Coronary artery (tissue), 2 donors: ENCODE data around the gene F2R.

Experiments
- DNase-seq: peaks from one replicate; pipeline ENCODE4 v3.0.0-alpha.2; 2017; ENCODE audit warnings: low spot score
- H3K27ac ChIP-seq, 2 donors: fragments of 200-600 bp; sonication (generic); one replicate each; pipeline ENCODE4 v1.5.1; 2016 to 2019
- H3K4me3 ChIP-seq: fragments of 200-600 bp; sonication (generic); 2 replicates; pipeline ENCODE4 v1.5.1; 2016; ENCODE audit warnings: mild to moderate bottlenecking, moderate library complexity
- CTCF ChIP-seq: fragments of 200-600 bp; sonication (generic); IDR thresholded peaks from one replicate; pipeline ENCODE4 v1.5.1; 2019; ENCODE audit warnings: antibody characterized with exemption

The F2R gene

GRCh38 chr5:76782444-76782843, 66.5 kb downstream of the F2R start:
- Histone ChIP-seq H3K4me3 (no peak overlapping the region), H3K27ac (no peak overlapping the region)
- no peak for TF ChIP-seq CTCF
- no peak for DNase-seq
